BJ (cell line): ENCODE results near the gene CLASP1. TPM values are rescaled to one million over a fixed set of nuclear protein-coding genes. Genes with fewer than 3 reads are reported as not detected.
"Not testable (repeated sequence)": the region's sequence is repeated elsewhere in the genome, so short reads cannot be mapped to it uniquely, and the experiment has no call there.

Experiments
- CTCF ChIA-PET: fragments of 350-600 bp; formaldehyde crosslinking; extraction: SDS; loops from one replicate; lab custom pipeline; 2021; ENCODE audit warnings: antibody characterized with exemption, inconsistent platforms; lab: Yijun Ruan, JAX
- POLR2A ChIA-PET: fragments of 300-600 bp; sonication (Branson Sonifier 250); formaldehyde crosslinking; extraction: SDS; loops from one replicate; lab custom pipeline; 2021; ENCODE audit warnings: antibody characterized with exemption; lab: Charles Lee
- DNase-seq: peaks from one replicate; pipeline ENCODE4 v3.0.0-alpha.2; 2011; ENCODE audit warnings: low read depth
- H3K27me3 ChIP-seq: 2 replicates; pipeline ENCODE4 v1.6.0; 2011; ENCODE audit warnings: low read length; ENCODE audit not compliant: control insufficient read depth, insufficient read depth
- H3K36me3 ChIP-seq: 2 replicates; pipeline ENCODE4 v1.5.1; 2011; ENCODE audit warnings: low read length; ENCODE audit not compliant: control insufficient read depth, insufficient read depth
- H3K4me3 ChIP-seq: 2 replicates; pipeline ENCODE4 v1.5.1; 2011; ENCODE audit warnings: low read depth, mild to moderate bottlenecking, control low read depth, low read length
- CTCF ChIP-seq: IDR thresholded peaks from 2 replicates; pipeline ENCODE4 v1.5.1; 2011; ENCODE audit warnings: low read depth, mild to moderate bottlenecking, control low read depth, inconsistent platforms, low read length, moderate library complexity; ENCODE audit not compliant: insufficient read depth
- polyA plus RNA-seq: library from polyadenylated mRNA; depleted of rRNA; stranded (reverse); fragments of >200 nt; gene quantifications from 2 replicates; pipeline ENCODE4 v1.2.3, GENCODE V29; 2011

The CLASP1 gene
- polyA plus RNA-seq, 1 experiment = 7.1 TPM

DNA sequence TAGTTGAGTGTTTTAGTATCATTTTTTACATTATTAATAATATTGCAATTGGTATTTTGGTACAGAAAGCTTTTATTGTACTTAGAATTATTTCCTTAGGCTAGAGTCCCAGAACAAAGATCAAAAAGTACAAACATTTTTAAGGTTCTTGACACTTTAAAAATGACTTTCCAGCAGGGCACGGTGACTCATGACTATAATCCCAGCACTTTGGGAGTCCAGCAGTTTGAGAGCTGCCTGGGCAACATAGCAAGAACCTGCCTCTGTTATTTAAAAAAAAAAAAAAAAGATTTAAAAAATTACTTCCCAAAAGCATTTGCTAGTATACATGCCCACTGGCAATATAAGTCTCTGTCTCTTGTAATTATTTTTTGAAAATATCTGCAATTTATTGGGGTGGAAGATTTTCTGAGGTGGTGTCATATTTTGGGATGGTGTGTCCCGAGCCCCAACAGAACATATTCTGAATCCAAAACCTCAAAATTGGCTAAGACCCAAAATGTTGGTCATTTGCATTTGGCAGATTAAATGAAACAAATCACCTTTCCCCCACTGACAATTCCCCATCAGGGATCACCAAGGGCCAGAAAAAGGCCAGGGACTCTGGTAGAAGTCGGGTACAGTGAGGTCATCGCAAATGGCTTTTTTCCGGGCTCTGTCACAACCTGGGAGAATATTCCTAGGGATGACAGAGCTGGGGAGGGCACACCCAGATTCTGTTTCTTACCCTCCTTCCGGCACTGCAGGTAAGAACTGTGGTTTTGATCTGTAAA, 45.3 kb upstream of the CLASP1 start:
- Histone ChIP-seq H3K36me3 (no peaks in the 10 kb centered on the region), H3K4me3 (no peak overlapping the region), H3K27me3 (no peaks in the 10 kb centered on the region)
- POLR2A ChIA-PET = no interaction called here
- CTCF ChIA-PET = no interaction called here
- TF ChIP-seq CTCF = no peak
- DNase-seq = no peak

GRCh38 chr2:121690572-121690971, 41.3 kb upstream of the CLASP1 start:
- H3K4me3 ChIP-seq, H3K27me3 ChIP-seq, CTCF ChIA-PET, DNase-seq, POLR2A ChIA-PET, H3K36me3 ChIP-seq: not testable (repeated sequence)

DNA sequence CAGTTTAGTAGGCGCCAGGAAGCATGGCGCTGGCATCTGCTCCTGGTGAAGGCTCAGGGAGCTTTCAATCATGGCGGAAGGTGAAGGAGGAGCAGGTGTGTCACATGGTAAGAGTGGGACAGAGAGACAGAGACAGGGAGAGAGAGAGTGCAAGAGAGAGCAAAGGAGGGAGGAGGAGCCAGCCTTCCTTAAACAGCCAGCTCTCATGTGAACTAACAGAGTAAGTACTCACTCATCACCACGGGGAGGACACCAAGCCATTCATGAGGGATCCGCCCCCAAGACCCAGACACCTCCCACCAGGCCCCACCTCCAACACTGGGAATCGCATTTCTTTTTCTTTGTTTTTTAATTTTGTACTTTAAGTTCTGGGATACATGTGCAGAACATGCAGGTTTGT, 40.8 kb upstream of the CLASP1 start:
- H3K4me3 ChIP-seq = no peak overlapping the region
- no peaks in the 10 kb centered on the region for H3K27me3 ChIP-seq
- H3K36me3 ChIP-seq = no peaks in the 10 kb centered on the region
- DNase-seq = no peak
- POLR2A ChIA-PET = no interaction called here
- CTCF ChIA-PET = interaction anchor here (0.8 to 1.2 kb wide), 2 partner anchors 9 to 11 kb away, joined by 3 to 5 read pairs; no protein-coding TSS in a partner anchor
- TF ChIP-seq CTCF = no peak

DNA sequence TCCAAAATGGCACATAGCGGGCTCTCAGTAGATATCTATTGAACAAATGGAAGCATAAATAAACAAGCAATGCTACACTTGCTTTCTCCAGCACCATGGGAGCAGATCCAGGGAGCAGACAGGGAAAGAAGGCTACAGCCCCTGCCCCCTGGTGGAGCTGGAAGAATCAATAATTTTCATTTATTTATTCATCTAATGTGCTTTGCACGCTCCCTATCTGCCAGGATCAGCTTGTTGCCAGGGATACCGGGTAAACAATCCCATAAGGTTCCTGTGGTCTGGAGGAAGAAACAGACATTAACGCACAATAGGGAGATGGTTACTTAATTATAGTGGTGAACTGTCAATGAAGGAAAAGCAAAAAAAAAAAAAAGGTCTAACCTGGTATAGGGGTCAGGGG, 40.1 kb upstream of the CLASP1 start:
- Histone ChIP-seq H3K27me3 (no peaks in the 10 kb centered on the region), H3K36me3 (no peaks in the 10 kb centered on the region), H3K4me3 (no peak overlapping the region)
- POLR2A ChIA-PET = no interaction called here
- no peak for DNase-seq
- peak; percentile 50 for TF ChIP-seq CTCF
- CTCF ChIA-PET = interaction anchor here (0.8 to 1.2 kb wide), 2 partner anchors 10 kb away, joined by 3 to 5 read pairs; no protein-coding TSS in a partner anchor

DNA sequence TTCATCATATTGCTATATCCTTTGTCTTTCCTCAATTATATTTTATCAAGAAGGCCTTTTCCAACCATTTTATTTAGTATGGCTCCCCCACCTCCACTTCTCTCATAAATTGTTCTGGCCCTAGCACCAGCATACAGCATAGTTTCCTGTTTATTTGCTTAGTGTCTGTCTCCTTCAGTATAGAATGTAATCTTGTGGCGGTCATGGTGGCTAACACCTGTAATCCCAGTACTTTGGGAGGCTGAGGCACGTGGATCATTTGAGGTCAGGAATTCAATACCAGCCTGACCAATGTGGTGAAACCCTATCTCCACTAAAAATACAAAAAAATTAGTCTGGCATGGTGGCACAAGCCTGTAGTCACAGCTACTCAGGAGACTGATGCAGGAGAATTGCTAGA, 39.6 kb upstream of the CLASP1 start:
- CTCF ChIA-PET = interaction anchor here (0.7 to 1.2 kb wide), 2 partner anchors 11 to 124 kb away, joined by 3 to 5 read pairs; no protein-coding TSS in a partner anchor
- Histone ChIP-seq H3K27me3 (no peaks in the 10 kb centered on the region), H3K4me3 (no peak overlapping the region), H3K36me3 (no peaks in the 10 kb centered on the region)
- no peak for TF ChIP-seq CTCF
- DNase-seq = no peak
- POLR2A ChIA-PET = no interaction called here
